NCI-H187 (cell line): Measurements from ENCODE around the gene CATSPER1.
"Not testable (repeated sequence)": the region's sequence is repeated elsewhere in the genome, so short reads cannot be mapped to it uniquely, and the experiment has no call there.

ENCODE experiments used
- DNase-seq, 2 experiments: peaks; one replicate each; lab custom pipeline; 2025; lab: John Stamatoyannopoulos, UW

Gene CATSPER1

GRCh38 chr11:66051766-66052663 lies 25.7 kb upstream of the CATSPER1 start, which contains the start of gene SF3B2:
Gene SF3B2 (plus strand): TSS chr11:66052364. CDS start chr11:66052385, 21 bp downstream.
- peak; percentile 83 to 97 for DNase-seq

GRCh38 chr11:66051371-66051765 lies 25.1 kb upstream of the CATSPER1 start:
- no peak for DNase-seq

DNA sequence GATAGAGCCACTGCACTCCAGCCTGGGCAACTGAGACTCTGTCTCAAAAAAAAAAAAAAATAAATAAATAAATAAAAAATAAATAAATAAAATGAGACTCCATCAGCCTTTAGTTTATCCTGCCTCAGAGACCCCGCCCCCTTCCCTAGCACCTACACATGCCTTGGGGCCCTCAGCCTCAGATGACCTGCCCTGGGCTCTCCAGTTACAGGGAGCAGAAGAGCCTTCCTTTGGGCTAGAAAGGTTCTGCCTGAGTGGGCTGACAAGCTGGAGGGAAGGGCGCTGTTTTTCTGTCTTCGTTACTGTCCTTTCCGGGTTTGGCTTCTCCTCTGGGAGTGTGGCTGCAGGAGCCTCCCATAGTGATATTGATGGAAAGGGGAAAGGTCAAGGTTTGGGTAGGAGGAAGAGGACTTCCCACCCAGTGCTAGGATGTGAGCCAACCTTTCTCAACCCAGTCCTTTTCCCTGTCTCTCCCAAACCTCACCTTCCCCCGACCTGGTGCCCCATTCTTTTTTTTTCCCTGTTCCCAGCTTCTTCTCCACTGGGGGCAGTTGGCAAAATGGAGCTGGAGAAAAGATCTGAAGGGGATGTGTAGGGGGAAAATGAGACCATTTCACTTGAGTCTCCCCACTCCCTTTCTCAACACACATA lies 24.4 kb upstream of the CATSPER1 start:
- DNase-seq, result peak in 1 of 2 experiments; percentile 28

DNA sequence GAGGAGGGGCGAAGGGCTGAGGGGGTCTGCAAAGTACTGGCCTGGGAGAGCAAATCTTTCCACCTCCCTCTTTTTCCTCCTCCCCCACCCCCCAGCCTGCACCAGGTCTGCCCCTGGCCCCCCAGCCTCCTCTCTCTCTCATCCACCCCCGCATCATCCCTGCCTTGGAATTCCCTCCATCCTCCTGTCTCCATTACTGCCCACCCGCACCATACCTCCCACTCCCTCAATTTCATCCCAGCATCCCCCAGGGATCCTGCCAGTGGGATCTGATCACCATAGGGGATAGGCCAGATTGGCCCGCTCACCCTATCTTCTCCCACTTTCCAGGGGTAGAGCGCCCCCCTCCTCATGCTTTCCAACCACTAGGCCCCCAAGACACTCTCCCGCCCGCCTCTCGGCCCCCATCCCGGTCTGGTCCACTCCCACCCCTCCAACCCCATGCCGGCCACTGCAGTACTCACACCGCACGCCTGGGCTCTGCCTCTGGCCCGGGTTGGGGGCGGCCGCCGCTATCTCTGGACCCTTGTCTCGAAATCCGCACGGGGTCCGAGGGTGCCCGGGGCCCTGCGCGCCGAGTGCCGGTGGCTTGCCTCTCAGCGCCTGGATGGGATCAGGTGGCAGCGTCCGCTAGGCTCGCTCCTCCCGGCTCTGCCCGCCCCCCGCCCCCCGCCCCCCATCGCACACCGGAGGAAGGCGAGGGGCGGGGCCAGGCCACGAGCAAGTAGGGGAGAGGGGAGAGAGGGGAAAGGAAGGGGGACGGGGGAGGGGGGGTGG lies 22.5 kb upstream of the CATSPER1 start, which contains the start of gene GAL3ST3:
GAL3ST3 (minus strand) TSS at position 615 of the 777 bp plus-strand sequence. CDS start 3,746 bp downstream, outside the sequence.
- DNase-seq, result no peak

- no peak for DNase-seq
Measured at GRCh38 chr11:66047541-66048365, 21.5 kb upstream of the CATSPER1 start.

DNA sequence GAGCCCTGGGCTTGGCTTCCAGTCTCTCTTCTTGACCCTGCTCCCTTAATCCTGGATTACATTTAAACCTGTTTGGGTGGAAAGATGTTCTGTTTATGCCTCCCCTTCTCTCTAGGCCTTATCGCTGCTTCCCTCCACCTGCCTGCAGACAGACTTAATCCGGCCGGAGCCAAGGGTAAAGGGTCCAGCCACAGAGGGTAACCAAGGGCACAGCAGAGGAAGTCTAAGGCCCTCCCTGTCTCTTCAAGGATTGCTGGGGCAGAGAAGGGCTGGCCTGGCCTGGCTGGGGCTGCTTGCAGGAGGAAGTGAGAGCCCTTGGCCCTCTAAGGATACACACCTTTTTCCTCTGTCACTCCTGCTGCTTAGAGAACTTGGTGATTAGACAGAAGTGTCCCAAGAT lies 20.6 kb upstream of the CATSPER1 start:
- DNase-seq, result no peak

- peak in 1 of 2 experiments; percentile 44 for DNase-seq
Measured at GRCh38 chr11:66045177-66045639, 18.9 kb upstream of the CATSPER1 start.

DNA sequence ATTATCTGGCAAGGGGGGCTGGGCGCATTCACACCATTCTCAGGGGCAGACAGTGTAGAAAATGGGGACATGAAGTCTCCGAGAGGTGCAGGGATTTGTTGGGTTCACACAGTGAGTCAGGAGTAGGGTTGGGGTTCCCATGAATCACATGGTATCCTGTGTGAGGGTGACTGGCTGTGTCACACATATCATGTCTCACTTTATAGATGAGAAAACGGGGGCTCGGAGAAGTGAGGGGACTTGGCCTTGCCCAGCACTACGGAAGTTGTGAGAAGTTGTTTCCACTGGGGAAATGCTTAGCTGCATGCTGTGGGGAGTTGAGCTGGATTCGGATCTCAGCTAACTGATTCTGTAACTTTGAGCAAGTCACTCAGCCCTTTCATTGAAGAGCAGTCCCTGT lies 18.5 kb upstream of the CATSPER1 start:
- no peak for DNase-seq

DNA sequence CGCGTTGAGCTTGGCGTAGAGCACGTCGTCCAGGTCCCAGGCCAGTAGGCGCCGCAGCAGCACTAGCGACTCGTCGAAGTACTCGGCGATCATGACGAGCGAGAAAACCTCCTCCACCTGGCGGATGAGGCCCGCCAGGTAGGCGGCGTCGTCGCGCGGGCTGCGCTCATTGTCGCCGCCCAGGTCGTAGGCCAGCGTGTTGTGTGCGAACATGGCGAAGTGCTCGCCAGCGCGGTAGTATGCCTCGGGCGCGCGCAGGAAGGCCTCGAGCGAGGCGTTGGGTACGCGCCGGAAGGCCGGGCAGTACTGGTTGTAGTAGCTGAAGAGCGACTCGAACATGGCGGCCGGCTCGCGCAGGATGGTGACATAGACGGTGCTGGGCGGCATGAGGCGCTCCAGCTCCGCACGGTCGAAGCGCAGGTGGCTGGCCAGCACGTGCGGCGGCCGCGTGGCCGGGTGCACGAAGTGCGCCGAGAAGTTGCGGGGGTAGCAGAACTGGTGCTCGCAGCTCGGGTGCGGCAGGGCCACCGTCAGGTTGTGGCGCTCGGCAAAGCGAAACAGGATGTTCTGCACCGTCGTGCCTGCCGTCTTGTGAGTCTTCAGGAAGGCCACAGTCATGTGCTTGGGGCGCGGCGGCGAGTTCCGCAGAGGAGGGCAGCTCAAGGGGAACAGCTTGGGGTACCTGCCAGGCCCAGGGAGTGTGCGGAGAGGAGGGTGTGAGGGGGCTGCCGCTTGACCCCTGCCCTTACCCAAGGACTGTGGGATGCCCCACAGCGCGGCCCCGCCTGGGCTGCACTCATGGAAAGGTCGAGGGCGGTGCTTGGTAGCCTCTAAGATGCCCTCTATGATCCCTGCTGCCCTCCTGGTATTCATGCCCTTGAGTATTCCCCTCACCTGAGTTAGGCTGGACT lies 17.0 kb upstream of the CATSPER1 start:
- no peak for DNase-seq

- no peak for DNase-seq
Measured at GRCh38 chr11:66042227-66042995, 16.1 kb upstream of the CATSPER1 start.

DNA sequence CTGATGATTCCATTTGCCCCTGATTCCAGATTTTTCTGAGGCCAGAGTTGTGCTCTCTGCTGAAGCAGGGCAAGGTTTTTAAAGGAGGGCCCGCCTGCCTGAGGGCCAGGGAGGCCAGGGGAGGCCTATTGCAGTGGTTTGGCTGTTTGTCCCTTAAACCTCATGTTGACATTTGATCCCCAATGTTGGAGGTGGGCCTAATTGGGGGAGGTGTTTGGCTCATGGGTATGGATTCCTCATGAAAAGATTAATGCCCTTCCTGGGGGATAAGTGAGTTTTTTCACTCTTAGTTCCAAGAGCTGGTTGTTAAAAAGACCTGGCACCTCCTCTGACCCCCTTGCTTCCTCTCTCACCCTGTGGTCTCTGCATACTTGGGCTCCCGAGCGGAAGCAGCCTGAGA lies 13.5 kb upstream of the CATSPER1 start:
- DNase-seq, result no peak

DNA sequence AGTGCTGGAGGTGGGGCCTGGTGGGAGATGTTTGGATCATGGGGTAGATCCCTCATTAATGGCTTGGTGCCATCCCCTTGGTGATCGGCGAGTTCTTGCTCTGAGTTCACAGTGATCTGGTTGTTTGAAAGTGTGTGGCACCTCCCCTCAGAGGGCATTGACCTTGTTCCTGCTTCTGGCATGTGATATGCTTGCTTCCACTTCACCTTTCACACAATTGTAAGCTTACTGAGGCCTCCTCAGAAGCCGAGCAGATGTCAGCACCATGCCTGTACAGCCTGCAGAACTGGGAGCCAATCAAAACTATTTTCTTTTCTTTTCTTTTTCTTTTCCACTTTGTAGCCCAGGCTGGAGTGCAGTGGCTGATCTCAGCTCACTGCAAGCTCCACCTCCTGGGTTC lies 11.0 kb upstream of the CATSPER1 start:
- DNase-seq, result no peak

DNA sequence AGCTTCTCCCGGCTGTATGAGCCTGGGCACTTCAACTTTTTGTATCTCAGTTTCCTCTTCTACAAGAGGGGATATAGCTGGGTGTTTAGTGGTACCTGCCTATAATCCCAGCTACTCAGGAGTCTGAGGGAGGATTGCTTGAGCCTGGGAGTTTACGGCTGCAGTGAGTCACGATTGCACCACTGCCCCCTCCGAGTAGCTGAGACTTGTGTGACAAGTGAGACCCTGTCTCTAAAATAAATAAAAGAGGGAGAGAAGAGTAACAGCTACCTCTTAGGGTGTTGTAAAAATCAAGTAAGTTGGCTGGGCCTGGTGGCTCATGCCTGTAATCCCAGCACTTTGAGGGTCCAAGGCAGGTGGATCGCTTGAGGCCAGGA lies 10.0 kb upstream of the CATSPER1 start:
- DNase-seq, result no peak

DNA sequence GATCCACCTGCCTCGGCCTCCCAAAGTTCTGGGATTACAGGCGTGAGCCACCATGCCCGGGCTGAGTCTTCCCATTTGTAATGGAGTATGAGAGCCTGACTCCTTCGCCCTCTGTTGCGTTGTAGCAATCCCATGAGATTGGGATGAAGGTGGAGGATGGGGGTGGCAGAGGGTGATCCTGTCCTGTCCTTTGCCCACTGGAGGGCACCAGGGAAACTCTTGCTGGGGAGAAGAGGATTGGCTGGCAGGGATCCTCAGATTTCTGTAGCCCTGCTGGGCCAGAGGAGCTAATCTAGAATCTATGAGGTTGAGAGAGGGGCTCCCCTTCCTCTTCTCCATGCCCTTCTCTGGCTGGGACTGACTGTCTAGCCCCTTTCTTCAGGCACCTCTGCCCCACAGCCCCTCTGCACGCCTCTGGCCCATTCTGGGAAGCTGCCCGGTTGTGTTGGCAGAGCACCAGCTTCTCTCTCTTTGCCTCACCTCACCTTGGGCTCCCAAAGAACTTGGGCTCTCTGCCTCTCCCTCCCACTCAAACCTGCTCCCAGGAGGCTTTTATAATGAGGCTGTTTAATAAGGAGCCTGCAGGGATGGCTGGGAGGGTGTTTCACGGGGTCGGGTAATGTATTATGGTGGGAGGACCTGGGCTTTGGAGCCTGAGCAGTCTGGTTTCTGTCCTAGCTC lies 9.5 kb upstream of the CATSPER1 start:
- no peak for DNase-seq

DNA sequence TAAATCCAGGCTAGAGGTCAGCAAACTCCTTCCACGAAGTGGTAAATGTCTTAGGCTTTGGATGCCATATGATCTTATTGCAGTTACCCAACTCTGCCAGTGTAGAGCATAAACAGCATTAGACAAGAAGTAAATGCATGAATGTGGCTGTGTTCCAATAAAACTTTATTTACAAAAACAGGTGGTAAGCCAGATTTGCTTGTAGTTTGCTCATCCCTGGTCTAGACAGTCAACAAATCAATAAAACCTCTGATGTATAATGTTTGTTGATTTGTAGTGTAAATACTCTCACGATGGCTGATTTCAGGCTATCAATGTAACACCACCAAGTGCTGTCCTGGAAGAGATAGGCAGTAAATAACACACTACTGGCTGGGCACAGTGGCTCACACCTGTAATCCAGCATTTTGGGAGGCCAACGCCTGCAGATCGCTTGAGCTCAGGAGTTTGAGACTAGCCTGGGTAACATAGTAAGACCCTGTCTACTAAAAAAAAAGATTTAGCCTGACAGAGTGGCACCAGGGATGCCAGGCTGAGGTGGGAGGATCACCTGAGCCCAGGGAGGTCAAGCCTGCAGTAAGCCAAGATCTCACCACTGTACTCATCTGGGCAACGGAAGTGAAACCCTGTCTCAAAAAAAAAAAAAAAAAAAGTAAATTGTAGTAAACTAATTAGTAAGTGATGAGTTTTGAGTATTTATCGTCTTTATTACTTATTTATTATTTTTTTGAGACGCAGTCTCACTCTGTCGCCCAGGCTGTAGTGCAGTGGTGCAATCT lies 6.9 kb upstream of the CATSPER1 start:
- DNase-seq, result no peak

GRCh38 chr11:66023186-66023440 lies 3.2 kb downstream of the CATSPER1 start:
- not testable (repeated sequence) for DNase-seq

- no peak for DNase-seq
Measured at GRCh38 chr11:66022401-66023185, 3.7 kb downstream of the CATSPER1 start.
